ENCODE results near the gene AKR1C8.
"Not testable (repeated sequence)": the region's sequence is repeated elsewhere in the genome, so short reads cannot be mapped to it uniquely, and the experiment has no call there.

Gene AKR1C8

DNA sequence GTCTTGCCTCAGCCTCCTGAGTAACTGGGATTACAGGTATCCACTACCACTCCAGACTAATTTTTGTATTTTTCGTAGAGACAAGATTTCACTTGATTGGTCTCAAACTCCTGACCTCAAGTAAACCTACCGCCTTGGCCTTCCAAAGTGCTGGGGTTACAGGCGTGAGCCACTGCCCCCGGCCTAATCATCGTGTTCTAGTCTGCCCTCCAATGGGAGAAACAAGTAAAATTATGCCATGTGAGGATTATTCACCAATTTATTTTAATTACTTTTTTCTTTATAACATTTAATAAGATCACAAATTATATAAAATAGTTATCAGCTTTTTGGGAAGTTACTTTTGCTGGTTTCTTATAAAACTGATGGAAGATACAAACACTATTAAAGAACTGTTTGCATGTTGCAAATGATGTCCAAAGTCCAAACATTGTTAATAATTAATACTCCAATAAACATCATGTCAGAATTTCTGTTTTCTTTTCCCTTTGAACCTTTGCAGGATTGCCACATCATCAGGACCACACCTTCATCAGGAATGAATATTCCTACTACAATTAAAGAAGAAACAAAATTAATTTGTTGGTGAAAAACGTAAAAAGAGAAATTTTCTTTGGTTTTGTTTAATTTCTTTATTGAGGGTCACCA, 10.9 kb upstream of the AKR1C8 start:
- no peak overlapping the region for H3K4me3 ChIP-seq (replicated peaks in 1 of 2; ENCODE audit: low read depth in 2 of 2, low read length in 2 of 2)
- TF ChIP-seq, protein P1, sequence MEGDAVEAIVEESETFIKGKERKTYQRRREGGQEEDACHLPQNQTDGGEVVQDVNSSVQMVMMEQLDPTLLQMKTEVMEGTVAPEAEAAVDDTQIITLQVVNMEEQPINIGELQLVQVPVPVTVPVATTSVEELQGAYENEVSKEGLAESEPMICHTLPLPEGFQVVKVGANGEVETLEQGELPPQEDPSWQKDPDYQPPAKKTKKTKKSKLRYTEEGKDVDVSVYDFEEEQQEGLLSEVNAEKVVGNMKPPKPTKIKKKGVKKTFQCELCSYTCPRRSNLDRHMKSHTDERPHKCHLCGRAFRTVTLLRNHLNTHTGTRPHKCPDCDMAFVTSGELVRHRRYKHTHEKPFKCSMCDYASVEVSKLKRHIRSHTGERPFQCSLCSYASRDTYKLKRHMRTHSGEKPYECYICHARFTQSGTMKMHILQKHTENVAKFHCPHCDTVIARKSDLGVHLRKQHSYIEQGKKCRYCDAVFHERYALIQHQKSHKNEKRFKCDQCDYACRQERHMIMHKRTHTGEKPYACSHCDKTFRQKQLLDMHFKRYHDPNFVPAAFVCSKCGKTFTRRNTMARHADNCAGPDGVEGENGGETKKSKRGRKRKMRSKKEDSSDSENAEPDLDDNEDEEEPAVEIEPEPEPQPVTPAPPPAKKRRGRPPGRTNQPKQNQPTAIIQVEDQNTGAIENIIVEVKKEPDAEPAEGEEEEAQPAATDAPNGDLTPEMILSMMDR (IDR thresholded peaks at IDR 0.05; ENCODE audit: low read depth, low read length) = no peak
- DNase-seq (ENCODE audit: low read depth in 2 of 2) = no peak

DNA sequence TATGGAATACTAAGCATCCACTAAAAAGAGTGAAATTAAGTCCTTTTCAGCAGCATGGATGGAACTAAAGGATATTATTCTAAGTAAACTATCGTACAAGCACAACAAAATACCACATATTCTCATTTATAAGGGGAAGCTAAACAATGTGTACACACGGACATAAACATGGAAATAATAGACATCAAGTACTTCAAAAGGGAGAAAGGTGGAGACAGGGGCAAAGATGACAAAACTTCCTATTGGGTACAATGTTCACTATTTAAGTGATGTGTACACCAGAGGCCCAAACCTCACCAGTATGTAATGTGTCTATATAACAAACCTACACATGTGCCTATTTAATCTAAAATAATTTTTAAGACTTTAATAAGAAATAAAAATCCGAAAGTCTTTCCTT, 9.5 kb upstream of the AKR1C8 start:
- no peak for DNase-seq (ENCODE audit: low read depth in 2 of 2)
- TF ChIP-seq, protein P1 (IDR thresholded peaks at IDR 0.05; ENCODE audit: low read depth, low read length) = no peak
- H3K4me3 ChIP-seq (replicated peaks in 1 of 2; ENCODE audit: low read depth in 2 of 2, low read length in 2 of 2) = no peak overlapping the region

DNA sequence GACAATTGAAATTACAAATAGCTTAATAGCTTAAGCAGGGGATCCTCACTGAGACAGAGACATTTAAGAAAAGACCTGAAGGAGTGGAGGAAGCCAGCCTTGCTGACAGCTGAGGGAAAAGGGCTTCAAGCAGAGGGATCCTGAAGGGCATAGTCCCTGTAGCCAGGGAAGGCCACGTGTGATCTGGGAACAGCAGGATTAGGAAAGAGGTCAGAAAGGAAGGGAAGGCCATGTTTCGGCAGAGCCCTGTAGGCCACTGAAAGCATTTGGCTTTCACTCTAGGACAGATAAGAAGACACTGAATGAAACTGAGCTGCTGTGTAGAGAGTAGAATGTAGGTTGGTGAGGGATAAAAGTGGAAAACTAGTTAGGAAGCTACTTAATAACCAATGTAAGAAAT, 3.4 kb upstream of the AKR1C8 start:
- no peak overlapping the region for H3K4me3 ChIP-seq (replicated peaks in 1 of 2; ENCODE audit: low read depth in 2 of 2, low read length in 2 of 2)
- DNase-seq (ENCODE audit: low read depth in 2 of 2) = peak in 1 of 2 donors; percentile 1
- TF ChIP-seq, protein P1 (IDR thresholded peaks at IDR 0.05; ENCODE audit: low read depth, low read length) = no peak

DNA sequence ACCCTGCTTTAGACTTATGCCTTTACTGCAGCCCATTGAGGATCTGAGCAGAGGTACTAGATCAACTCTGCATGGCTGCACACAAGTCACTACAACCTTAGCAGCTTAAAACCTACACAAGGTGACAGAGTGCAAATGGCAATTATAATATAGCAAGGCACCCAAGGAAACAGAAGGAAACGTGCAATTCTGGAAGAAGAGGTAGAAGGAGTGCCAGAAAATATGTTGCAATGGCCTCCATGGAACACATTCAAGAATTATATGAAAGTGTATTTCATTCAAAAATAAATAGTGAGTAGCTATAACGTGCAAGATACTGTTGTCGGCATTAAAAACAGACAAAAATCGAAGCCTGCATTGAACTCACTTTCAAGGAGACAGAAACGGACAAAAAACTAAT, 2.9 kb upstream of the AKR1C8 start:
- DNase-seq (ENCODE audit: low read depth in 2 of 2) = peak in 1 of 2 donors; percentile 25
- H3K4me3 ChIP-seq (replicated peaks in 1 of 2; ENCODE audit: low read depth in 2 of 2, low read length in 2 of 2) = no peak overlapping the region
- TF ChIP-seq, protein P1 (IDR thresholded peaks at IDR 0.05; ENCODE audit: low read depth, low read length) = no peak

DNA sequence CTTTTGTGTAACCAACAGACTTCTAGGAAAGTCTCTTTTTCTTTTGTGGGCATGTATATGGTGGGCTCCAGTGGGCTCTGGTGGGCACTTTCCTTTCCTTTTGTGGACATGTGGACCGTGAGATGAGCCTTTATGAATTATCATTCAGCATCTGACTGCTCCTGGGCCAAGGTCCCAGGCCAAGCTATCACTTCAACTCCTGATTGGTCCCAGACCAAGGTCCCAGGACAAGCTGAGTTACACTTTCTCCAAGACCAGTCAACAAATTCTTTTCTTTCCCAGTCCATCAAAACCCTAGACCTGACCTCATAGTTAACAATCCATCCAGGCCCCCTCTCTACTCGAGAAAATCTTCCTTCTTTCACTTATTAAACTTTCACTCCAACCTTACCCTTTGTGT, 1.0 kb downstream of the AKR1C8 start:
- no peak overlapping the region for H3K4me3 ChIP-seq (replicated peaks in 1 of 2; ENCODE audit: low read depth in 2 of 2, low read length in 2 of 2)
- TF ChIP-seq, protein P1 (IDR thresholded peaks at IDR 0.05; ENCODE audit: low read depth, low read length) = no peak
- DNase-seq (ENCODE audit: low read depth in 2 of 2) = no peak

DNA sequence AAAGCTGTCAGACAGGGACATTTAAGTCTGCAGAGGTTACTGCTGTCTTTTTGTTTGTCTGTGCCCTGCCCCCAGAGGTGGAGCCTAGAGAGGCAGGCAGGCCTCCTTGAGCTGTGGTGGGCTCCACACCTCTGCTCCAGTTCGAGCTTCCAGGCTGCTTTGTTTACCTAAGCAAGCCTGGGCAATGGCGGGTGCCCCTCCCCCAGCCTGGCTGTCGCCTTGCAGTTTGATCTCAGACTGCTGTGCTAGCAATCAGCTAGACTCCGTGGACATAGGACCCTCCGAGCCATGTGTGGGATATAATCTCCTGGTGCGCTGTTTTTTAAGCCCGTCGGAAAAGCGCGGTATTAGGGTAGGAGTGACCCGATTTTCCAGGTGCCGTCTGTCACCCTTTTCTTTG, 4.4 kb downstream of the AKR1C8 start:
- H3K4me3 ChIP-seq (replicated peaks in 1 of 2; ENCODE audit: low read depth in 2 of 2, low read length in 2 of 2); DNase-seq (ENCODE audit: low read depth in 2 of 2): not testable (repeated sequence)

DNA sequence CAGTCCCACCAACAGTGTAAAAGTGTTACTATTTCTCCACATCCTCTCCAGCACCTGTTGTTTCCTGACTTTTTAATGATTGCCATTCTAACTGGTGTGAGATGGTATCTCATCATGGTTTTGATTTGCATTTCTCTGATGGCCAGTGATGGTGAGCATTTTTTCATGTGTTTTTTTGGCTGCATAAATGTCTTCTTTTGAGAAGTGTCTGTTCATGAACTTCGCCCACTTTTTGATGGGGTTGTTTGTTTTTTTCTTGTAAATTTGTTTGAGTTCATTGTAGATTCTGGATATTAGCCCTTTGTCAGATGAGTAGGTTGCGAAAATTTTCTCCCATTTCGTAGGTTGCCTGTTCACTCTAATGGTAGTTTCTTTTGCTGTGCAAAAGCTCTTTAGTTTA, 9.4 kb downstream of the AKR1C8 start:
- not testable (repeated sequence) for DNase-seq (ENCODE audit: low read depth in 2 of 2); H3K4me3 ChIP-seq (replicated peaks in 1 of 2; ENCODE audit: low read depth in 2 of 2, low read length in 2 of 2)

DNA sequence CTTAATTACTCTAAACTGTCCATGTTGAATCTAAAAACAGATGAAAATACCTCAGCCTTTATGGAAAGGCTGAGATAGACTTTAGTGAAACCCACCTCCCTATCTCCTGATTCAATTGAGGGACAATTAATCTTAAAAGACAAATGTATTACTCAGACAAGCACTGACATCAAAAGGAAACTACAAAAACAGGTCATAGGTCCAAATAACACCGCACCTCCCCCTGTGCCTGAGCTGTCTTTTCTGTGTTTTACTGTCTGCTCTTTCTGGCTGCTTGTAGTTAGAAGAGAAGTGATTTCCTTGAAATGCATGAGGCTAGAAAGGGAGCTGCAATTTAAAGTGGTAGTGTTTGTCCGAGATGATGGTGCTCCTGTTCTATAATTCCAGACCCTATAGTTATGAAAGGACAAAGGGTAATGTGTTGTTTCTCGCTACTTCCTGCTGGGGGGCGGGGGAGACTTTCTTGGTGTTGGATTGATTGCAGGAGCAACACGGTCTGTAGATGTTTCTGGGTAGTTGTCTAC, 16.0 kb downstream of the AKR1C8 start:
- TF ChIP-seq, protein P1 (IDR thresholded peaks at IDR 0.05; ENCODE audit: low read depth, low read length) = no peak
- H3K4me3 ChIP-seq (replicated peaks in 1 of 2; ENCODE audit: low read depth in 2 of 2, low read length in 2 of 2) = no peak overlapping the region
- DNase-seq (ENCODE audit: low read depth in 2 of 2) = no peak
